Epidermal melanocyte (primary cell): Measurements from ENCODE around the gene PCDHB1.

Source experiments
- DNase-seq: peaks from one replicate; pipeline ENCODE4 v3.0.0; 2011; ENCODE audit warnings: low spot score; ENCODE audit not compliant: insufficient read length

The PCDHB1 gene, protein sequence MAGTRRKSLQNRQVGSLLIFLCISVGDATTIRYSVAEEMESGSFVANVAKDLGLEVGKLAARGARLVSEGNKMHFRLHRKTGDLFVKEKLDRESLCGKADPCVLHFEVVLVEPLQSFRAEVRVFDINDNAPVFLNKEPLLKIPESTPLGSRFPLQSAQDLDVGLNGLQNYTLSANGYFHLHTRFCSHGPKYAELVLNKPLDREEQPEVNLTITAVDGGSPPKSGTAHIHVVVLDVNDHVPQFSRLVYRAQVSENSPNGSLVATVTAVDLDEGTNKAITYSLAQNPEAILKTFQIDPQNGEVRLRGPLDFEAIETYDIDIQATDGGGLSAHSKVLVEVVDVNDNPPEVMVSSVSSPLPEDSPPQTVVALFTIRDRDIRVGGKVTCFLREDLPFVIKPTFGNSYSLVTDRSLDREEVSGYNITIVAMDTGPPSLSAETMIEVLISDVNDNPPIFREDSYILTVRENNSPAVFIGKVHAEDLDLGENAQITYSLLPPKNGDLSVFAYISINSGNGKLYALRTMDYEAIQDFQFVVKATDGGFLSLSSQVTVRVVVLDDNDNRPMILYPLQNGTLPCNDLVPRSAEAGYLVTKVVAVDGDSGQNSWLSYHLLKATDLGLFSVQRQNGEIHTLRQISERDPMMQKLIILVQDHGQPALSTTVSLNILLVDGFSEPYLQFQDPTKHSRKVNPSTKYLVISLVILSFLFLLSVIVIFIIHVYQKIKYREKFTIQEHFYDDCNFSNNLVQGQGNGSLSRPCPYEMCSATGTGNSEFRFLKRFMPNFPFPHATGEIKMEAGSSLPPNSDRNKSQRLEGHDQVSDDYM

DNA sequence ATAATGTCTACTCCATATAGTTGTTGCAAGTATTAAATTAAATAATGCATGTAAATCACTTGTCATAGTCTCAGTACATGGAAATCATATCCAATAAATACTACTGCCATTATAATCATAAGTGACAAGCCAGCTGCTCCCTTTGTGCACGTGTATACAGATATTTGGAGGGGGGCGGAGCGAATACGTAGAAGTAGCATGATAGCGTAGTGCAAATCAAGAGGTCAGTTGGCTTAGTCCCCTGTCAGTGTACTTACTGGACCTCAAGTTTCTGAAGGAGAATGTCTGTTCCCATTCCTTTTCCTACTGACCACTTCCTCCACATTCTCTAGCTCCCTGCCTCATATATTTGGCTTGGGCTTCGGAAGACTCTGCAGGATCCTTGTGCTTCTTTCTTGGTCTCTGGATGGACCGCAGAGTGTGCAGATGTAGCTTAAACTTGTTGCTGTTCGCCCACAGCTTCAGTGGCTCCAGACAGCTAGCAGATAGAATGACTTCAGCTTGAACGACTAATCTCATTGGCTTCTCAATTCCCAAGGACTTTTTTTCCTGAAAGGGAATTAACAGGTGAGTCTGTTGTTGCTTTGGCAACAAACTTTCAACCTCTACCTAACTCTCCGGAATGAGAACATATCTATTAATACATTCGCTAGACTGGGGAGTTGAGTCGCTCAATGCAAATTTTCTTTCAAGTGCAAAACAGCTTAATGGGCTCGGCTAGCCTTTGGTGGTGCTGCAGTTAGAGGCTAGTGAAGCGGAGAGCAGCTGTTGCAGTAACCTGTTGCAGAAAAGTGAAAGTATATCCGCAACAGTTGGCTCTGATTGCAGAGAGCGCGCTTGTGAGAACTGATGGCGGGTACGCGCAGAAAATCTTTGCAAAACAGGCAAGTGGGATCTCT lies at the start of gene PCDHB1:
Gene PCDHB1, plus strand, starts transcription at position 753 of the 899 bp plus-strand sequence. Its CDS starts 97 bp downstream, at position 850.
- no peak for DNase-seq

GRCh38 chr5:141001446-141001843 lies 49.7 kb upstream of the PCDHB1 start:
- DNase-seq: no peak

DNA sequence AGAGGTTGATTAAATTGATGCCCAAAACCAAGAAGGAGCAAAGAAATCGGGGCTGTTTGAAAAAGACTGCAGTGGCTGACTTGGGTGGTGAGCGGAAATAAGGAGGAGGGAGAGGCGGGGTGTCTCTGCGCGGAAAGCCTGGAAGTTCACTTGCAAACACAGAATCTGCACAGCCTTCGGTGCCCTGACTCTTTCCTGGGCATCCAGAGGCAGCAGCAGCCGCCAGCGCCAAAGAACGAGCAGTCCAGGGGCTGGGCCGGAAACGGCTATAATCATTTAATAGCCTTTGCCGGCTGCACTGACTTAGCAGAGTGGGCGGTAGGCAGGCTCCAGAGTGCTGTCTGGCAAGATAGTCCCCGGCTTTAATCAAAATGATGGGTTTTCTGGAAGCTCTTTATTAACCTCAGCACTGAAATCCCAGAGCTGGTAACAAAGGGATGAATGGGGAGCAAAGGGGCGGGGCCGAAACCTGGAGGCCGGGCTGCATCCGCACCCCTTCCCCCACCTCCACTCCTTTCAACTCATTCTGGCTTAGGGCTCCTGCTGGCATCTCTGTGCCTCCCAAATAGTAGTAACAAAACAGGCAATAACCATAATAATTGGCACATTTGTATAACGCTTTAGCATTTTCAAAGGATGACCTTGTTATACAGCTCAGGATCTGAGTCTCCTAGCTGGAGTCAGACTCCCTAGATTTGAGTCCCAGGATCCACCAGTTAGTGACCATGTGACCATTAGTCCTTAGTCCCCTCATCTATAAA lies 49.1 kb upstream of the PCDHB1 start:
- DNase-seq: no peak

DNA sequence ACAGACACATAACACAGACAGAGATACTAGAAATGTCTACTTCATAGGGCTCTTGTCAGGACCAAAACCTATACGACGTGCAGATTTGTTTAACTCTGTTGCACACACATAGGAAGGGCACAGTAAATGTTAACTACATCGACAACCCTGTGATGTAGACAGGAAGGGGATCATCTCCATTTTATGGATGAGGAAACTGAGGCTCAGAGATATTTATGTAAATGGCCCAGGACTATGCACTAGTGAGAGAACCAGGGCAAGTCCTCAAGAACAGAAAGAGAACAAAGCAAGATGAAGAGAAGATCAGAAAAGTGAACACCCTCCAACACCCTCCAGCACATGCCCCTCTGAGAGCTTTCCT lies 48.6 kb upstream of the PCDHB1 start:
- DNase-seq: no peak

DNA sequence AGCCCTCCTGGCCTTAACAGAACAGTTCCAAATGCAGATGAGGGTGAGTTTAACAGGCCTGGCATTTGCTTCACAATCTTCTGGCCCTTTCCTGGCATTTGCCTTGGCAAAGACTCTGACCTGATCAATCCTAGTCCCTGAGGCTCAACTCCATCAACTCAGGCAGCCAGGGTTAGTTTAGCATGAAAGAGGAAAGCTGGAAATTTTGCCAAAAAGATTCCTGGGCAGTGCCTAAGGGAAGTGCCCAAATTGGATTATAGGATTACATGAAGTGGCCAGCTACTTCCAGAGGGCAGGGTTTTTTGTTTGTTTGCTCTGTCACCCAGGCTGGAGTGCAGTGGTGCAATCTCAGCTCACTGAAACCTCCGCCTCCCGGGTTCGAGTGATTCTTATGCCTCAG lies 48.1 kb upstream of the PCDHB1 start:
- DNase-seq: no peak

- DNase-seq: no peak
These were observed 47.2 kb upstream of the PCDHB1 start for GRCh38 chr5:141003791-141004611.

DNA sequence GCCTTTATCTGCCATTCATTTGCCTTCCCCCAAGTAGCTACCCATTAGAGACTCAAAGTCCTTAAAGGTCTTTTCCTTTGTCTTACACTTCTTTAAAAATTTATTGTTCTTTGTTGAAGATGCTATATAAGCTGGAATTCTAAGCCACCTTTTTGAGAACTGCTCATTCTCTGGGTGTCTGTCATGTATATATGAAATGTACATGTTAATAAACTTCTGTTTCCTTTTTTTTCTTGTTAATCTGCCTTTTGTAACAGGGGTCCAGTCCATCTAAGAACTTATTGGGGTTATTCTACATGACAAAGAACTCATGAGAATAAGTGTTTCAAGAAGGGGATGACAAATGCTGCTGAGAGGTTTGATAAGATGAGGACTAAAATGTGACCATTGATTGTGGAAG lies 43.4 kb upstream of the PCDHB1 start:
- DNase-seq: no peak

GRCh38 chr5:141010047-141010793 lies 41.0 kb upstream of the PCDHB1 start:
- no peak for DNase-seq

GRCh38 chr5:141017943-141018342 lies 33.2 kb upstream of the PCDHB1 start:
- DNase-seq: no peak

GRCh38 chr5:141022384-141022783 lies 28.8 kb upstream of the PCDHB1 start:
- no peak for DNase-seq

DNA sequence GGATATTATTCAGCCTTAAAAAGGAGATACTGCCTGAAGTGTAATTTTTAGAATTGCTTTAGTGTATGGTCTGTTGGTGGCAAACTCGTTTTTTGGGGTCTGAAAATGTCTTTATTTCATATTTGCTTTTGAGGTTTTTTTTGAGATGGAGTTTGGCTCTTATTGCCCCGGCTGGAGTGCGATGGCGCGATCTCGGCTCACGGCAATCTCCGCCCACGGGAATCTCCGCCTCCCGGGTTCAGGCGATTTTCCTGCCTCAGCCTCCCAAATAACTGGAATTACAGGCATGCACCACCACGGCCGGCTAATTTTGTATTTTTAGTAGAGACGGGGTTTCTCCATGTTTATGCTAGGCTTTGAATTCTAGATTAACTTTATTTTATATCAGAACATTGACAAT lies 20.2 kb upstream of the PCDHB1 start:
- DNase-seq: no peak

DNA sequence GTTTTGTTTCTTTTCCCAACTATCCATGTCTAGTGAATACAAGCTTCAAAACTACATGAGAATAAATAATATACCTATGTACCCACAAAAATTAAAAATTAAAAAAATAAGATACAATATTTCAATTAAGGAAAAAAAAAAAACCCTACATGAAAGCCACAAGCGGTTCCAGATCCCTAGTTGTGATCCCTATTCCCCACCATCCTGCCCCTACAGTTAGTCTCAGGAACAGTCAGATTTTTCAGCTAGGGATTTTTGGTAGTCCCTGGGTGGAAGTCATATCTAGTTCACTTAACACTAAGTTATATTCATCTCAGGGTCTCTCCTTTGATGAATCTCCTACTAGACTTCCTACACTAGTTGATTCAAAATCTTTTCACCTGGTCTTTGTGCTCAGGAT lies 18.5 kb upstream of the PCDHB1 start:
- no peak for DNase-seq

DNA sequence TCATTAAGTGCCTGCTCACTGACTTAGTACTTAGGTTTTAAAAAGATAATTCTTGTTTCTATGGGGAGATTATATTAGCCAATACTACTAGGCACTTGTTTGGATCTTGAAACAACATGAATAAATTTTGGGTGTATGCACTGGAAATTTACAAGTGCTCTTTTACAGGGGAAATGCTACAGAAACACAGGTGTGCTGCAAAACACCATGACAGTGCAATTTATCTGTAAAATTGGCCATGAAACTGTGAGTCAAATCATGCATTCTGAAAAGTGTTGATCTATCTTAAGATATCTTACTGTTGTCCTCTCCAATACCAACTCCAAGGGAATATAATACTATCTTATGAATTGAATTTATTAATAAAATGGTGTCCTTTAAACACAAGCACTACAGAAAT lies 12.1 kb upstream of the PCDHB1 start:
- no peak for DNase-seq

- DNase-seq: no peak
These were observed 11.7 kb upstream of the PCDHB1 start for GRCh38 chr5:141039517-141039916.

- no peak for DNase-seq
These were observed 10.9 kb upstream of the PCDHB1 start for GRCh38 chr5:141040093-141040770.

DNA sequence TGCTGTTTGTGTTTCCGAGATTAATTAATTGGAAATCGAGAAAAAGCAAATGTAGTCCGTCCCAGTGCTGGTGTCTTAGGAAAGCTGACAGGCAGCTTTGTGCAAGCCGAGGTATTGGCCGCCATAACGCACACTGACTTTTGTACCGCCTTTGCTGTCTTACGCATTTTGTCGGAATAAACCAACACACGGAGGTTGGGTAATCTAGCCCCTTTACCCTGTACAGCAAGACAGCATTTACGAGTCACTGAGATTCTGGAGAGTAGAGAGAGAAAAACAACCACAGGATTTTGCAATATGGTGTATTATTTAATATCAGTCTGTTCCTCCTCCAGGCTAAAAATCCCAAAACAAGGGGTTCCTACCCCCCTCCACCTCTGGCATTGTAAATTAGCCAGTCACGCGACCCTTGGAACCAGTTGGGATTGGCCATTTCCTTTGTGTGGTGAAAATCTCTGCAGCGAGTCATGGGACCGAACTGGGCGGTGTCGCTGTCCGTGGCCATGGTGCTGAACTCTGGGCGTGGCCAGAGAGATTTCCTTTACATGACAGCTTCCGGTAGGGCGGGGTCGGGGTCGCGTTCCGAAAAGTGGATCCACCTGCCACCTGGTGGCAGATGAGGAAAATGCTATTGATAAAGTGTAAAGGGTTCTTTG lies 10.3 kb upstream of the PCDHB1 start:
- no peak for DNase-seq

DNA sequence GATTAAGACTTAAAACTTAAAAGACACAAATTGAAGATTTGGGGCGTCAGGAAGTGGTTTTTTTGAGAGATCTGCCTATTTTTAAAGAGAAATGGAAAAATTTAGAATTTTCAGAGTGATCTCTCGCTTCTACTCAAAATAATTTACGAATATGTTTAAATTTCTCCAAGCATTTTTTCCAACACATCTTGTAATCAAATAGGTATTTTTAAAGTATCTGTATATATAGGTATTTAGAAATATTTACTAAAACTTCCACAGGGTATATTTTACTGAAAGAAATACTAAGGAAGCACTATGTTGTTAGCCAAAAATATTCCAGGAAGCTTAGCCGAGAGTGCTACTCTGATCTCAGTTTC lies 9.8 kb upstream of the PCDHB1 start:
- no peak for DNase-seq

DNA sequence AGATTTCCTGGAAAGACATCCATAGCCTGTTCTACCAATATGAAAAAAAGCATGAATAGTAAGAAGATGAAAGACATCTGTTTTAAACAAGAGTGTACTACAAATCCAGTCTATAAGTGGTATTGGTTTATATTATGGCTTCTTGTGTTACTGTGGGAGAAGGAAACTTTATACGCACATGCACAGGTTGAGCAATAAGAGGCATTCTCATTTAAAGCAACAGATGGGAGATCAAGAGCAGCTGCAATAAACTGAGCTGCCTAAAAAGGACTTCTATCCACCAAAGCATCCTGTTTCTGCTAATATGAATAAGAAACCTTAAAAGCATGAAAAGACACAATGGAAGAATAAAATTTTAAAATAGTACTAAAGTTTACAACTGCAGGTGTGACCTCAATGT lies 8.6 kb upstream of the PCDHB1 start:
- no peak for DNase-seq
